GM18861 (cell line): ENCODE data around the gene SNTG2.
"Not testable (repeated sequence)": the region's sequence is repeated elsewhere in the genome, so short reads cannot be mapped to it uniquely, and the experiment has no call there.

Experiments used
- ATAC-seq: cut with Tn5 transposase; IDR thresholded peaks from one replicate; pipeline ENCODE4 v1.9.1; 2021; ENCODE audit not compliant: unreplicated experiment

The SNTG2 gene

DNA sequence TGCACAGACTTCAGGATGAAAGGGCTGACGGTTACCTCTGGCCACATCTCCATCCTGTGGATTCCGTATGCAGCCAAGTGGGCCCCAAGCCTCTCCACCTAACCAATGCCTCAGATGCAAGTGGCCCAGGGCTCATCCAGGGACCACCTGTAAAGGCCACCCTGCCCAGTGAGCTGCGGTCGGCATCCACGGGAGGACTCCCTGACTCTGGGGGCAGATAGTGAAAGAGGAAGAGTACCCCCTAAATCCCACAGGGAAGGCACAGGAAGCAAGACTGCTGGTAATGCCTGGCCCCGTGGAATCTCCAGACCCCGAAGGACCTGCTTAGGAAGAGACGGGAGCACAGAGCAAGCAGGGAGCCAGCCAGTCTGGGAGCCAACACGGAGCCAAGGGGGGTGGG is 451.4 kb downstream of the SNTG2 start:
- no peak for ATAC-seq

GRCh38 chr2:1403565-1403964 is 452.9 kb downstream of the SNTG2 start:
- no peak for ATAC-seq

- ATAC-seq = no peak
Observed at GRCh38 chr2:1405124-1405523, 454.5 kb downstream of the SNTG2 start.

DNA sequence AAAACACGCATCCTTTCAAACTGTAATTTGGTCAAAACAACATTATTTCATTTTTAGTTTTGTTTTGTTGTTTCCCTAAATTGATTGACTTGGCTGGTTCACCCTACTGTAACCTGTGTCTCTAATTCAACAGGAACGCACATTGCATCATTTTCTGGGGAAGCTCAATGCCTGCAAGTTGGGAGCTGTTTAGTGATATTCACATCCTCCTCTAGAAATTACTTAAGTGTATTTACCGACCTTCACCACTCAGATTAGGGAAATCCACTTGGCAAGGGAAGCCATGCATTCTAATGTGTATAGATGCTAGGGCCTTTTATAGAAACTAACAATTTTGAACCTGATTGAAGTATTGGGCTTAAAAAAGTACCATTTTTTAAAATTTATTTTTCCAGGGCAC is 455.3 kb downstream of the SNTG2 start:
- no peak for ATAC-seq

GRCh38 chr2:1406434-1406833 is 455.8 kb downstream of the SNTG2 start:
- no peak for ATAC-seq

DNA sequence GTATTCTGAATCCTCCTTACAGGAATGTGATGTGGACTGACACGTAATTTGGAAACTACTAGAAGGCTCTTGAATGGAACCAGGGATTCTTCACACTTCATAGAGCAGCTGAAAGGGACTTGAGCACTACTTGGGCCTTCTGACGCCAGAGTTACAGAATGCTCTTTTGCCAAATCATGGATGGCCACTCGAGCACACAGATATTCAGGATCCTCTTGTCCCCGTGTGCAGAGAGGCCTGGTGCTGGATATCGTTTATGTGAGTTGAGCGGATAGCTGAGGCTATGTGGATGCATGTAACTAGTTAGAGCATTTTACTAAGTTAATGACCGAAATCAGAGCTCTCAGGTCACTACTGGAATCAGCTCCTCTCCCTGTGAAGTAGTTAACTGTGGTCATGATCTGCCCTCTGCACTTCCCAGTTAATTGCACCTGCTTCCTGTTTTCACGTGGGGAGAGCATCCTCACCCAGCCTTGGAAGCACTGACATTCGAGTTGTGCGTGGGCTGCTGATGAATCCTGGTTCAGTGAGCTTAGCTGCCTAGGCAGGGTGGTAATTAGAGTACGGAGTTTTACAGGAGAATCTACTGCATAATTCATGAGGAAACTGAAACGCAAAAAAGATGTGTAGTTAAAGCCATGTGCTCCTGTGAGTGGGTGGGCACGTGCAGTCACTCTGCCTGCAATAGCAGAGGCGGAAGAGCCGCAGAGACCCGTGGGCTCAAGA is 457.5 kb downstream of the SNTG2 start:
- no peak for ATAC-seq

DNA sequence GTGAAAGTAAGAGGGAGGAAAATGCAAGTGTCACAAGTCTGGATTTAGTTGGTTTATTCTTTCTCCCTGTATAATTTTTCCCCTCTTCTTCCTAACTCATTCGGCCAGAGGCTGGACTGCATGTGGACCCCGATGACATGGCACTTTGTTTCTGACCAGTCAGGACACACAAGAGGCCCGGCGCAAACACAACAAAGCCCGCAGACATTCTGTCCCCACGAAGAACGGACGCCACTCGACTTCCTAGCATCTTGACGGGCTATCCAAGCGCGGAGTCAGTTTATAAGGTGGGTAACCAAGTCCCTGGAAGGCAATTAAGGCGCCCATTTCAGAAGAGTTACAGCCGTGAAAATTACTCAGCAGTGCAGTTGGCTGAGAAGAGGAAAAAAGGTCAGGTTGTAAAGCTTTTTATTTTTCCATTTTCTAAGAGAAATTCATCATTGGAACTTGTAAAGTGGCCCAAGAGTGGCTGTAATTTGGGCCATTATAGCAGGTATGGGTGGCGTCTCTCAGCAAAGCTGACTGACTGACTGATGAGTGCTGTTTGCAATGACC is 462.6 kb downstream of the SNTG2 start, which contains the start of gene TPO:
Gene TPO (plus strand): TSS at position 308 of the 555 bp plus-strand sequence. CDS start 946 bp downstream, outside the sequence.
- no peak for ATAC-seq

DNA sequence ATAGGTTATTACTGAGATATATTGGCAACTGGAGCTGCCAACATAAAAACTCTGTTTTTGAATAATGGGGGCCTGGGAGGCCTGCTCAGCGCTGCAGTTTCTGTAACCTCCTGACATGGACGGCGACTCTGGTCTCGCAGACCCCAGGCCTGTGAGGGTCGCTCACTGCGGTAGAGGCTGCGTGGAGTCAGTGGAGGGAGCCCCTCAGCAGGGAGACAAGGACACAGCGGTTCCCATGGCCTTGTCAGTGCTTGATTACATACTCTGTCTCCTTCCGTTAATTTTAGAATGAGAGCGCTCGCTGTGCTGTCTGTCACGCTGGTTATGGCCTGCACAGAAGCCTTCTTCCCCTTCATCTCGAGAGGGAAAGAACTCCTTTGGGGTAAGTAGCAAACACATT is 463.5 kb downstream of the SNTG2 start:
- no peak for ATAC-seq

- ATAC-seq = not testable (repeated sequence)
Observed at GRCh38 chr2:1414901-1415300, 464.3 kb downstream of the SNTG2 start.

DNA sequence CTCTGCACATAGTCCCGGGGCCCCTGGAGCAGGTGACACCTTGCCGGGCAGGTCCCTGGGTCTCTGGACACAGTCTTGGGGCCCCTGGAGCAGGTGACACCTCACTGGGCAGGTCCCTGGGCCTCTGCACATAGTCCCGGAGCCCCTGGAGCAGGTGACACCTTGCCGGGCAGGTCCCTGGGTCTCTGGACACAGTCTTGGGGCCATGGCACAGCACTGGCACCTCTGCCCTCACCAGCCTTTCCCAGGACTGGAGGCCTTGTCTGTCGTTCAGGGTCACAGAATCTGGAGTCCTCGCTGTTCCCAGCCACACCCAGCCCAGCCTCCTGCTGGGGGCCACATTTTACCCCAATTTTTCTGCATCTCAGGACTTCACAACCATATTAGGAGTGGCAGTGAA is 464.9 kb downstream of the SNTG2 start:
- no peak for ATAC-seq
